Small intestine (tissue), 7 donors: Measurements from ENCODE around the gene MTRR. TPM values are rescaled to one million over a fixed set of nuclear protein-coding genes. Genes with fewer than 3 reads are reported as not detected.
"Not testable (repeated sequence)": the region's sequence is repeated elsewhere in the genome, so short reads cannot be mapped to it uniquely, and the experiment has no call there.

Experiments used
- DNase-seq, 2 donors: peaks; one replicate each; pipeline versions ENCODE4 v3.0.0 to v3.0.0-alpha.2; 2013
- FAIRE-seq: peaks from 2 replicates; lab custom pipeline; 2012; peaks lifted over from hg19 to GRCh38; lab: Jason Lieb, UNC
- H3K27ac ChIP-seq, 3 donors: one replicate each; pipeline ENCODE4 v1.5.1; 2013; ENCODE audit warnings: low read length in 2 of 3, mild to moderate bottlenecking in 2 of 3, control low read depth in 1 of 3, inconsistent platforms in 1 of 3, low read depth in 1 of 3, moderate library complexity in 1 of 3
- H3K27me3 ChIP-seq, 3 donors: one replicate each; pipeline ENCODE4 v1.6.1; 2013; ENCODE audit warnings: low read length in 3 of 3, inconsistent platforms in 1 of 3; ENCODE audit not compliant: control insufficient read depth in 3 of 3, insufficient read depth in 3 of 3
- H3K36me3 ChIP-seq, 3 donors: one replicate each; pipeline ENCODE4 v1.6.1; 2013; ENCODE audit warnings: low read length in 3 of 3, inconsistent platforms in 1 of 3, low read depth in 1 of 3, mild to moderate bottlenecking in 1 of 3, moderate library complexity in 1 of 3; ENCODE audit not compliant: control insufficient read depth in 3 of 3, insufficient read depth in 2 of 3
- H3K4me1 ChIP-seq, 3 donors: one replicate each; pipeline ENCODE4 v1.6.1; 2013; ENCODE audit warnings: low read length in 2 of 3, inconsistent platforms in 1 of 3, low read depth in 1 of 3, mild to moderate bottlenecking in 1 of 3, moderate library complexity in 1 of 3; ENCODE audit not compliant: control insufficient read depth in 3 of 3, insufficient read depth in 2 of 3
- H3K4me3 ChIP-seq, 3 donors: one replicate each; pipeline ENCODE4 v1.5.1; 2013; ENCODE audit warnings: low read length in 3 of 3, control low read depth in 1 of 3, inconsistent platforms in 1 of 3, low read depth in 1 of 3, mild to moderate bottlenecking in 1 of 3, moderate library complexity in 1 of 3
- H3K9me3 ChIP-seq, 2 donors: one replicate each; pipeline ENCODE4 v1.6.1; 2013; ENCODE audit warnings: low read depth in 1 of 2, low read length in 1 of 2; ENCODE audit not compliant: control insufficient read depth in 2 of 2, insufficient read depth in 1 of 2
- WGBS, 3 donors: extraction: QIAGEN DNeasy Blood & Tissue Kit; methylation state at CpG; one replicate each; pipeline ENCODE4 v1.1.7; 2013; 5-methylcytosine and 5-hydroxymethylcytosine counted together
- polyA plus RNA-seq, 4 donors: library from polyadenylated mRNA; stranded (reverse) in 3 of 4; unstranded in 1 of 4; fragments of 200-250 nt in 3 of 4; fragments of 120-200 nt in 1 of 4; gene quantifications; one replicate each; pipeline versions ENCODE4 v1.2.1 to v1.2.3, GENCODE V29; 2013
- donor health status: healthy with polysubstance abuse.
- donor health status: control.
- donor health status: control.
- donor health status: Bipolar disorder and iron deficiency.
- donor health status: healthy.

Gene MTRR
- polyA plus RNA-seq, 4 donors = 14.1 to 45.4 (median 19.1) TPM

DNA sequence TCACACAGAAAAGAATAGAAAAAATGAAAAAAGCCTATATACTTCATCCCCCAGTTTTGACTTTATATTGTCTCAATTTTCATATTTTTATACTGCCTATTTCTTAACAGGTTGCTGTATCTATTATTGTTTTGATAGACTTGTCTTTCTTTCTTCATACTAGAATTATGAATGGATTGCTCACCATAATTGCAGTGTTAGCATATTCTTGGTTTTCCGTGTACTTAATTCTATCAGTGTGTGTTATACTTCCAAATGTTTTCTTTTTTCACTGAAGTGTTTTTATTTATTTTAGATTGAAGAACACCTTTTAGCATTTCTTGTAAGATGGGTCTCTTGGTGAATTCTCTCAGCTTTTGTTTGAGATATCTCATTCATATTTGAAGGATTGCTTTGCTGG, 38.7 kb downstream of the MTRR start:
- DNase-seq = no peak
- Histone ChIP-seq H3K9me3 (peaks cover 0 to 15% of the 10 kb centered on the region in 2 donors), H3K27ac (no peak overlapping the region), H3K4me3 (no peak overlapping the region), H3K27me3 (no peaks in the 10 kb centered on the region), H3K36me3 (peaks cover 2 to 9% (median 7%) of the 10 kb centered on the region in 3 donors), H3K4me1 (no peaks in the 10 kb centered on the region)
- FAIRE-seq = no peak
- WGBS, 3 donors = 96 to 98% (median 98%) methylated on average over 1 of the region's 1 CpG

DNA sequence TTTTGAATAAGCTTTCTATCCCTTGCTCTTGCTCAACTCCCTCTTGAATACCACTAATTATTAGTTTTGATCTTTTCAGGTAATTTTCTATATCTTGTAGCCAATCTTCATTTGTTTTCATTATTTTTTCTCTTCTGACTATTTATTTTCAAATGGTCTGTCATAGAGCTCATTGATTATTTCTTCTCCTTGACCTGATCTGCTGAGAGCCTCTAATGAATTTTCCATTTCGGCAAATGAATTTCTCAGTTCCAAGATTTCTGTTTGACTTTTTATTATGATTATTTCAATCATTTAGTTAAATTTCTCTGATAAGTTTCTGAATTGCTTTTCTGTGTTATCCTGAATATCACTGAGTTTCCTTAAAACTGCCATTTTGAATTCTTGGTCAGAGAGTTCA, 39.4 kb downstream of the MTRR start:
- H3K4me3 ChIP-seq = no peak overlapping the region
- H3K9me3 ChIP-seq = peaks cover 0 to 15% of the 10 kb centered on the region in 2 donors
- 97 to 100% (median 100%) methylated on average over 1 of the region's 1 CpG for WGBS, 3 donors
- FAIRE-seq (no peak), DNase-seq (no peak)
- no peaks in the 10 kb centered on the region for H3K27me3 ChIP-seq
- peaks cover 2 to 9% (median 3%) of the 10 kb centered on the region in 3 donors for H3K36me3 ChIP-seq
- H3K27ac ChIP-seq = no peak overlapping the region
- no peaks in the 10 kb centered on the region for H3K4me1 ChIP-seq

DNA sequence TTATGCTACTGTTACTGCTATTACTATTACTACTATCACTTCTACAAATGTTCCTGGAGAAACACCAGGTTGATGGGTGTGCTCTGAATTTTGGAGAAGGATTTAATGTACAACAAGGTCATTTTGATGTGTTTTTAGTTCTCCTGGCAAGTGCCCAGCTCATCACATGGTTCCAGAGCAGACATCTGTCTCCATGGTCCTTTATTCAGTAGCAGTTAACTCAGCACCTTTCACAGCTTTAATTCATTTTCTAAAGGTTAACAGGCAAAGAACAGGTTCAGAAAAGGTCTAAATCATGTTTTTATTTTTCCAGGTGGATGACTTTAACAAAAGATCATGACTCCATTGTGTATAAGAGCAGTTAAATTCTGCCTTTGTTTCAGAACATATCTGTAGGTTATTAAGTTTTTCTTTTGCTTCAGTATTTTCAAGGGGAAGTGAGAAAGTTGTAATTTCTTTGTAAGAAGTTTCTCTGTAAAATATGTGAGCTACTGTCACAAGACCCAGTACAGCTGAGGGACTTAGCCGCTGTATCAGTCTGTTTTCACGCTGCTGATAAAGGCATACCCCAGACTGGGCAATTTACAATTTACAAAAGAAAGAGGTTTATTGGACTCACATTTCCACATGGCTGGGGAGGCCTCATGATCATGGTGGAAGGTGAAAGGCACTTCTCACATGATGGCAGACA, 41.9 kb downstream of the MTRR start:
- DNase-seq (no peak), FAIRE-seq (no peak)
- WGBS, 3 donors = 92 to 97% (median 97%) methylated on average over 2 of the region's 2 CpGs

DNA sequence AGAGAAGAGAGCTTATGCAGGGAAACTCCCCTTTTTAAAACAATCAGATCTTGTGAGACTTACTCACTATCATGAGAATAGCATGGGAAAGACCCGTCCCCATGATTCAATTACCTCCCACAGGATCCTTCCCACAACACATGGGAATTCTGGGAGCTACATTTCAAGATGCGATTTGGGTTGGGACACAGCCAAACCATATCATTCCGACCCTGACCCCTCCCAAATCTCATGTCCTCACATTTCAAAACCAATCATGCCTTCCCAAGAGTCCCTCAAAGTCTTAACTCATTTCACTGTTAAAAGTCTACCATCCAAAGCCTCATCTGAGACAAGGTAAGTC, 42.5 kb downstream of the MTRR start:
- not testable (repeated sequence) for H3K4me1 ChIP-seq, H3K36me3 ChIP-seq, H3K27ac ChIP-seq, H3K4me3 ChIP-seq, H3K27me3 ChIP-seq, DNase-seq, FAIRE-seq
- WGBS, 3 donors = 88 to 91% (median 91%) methylated on average over 3 of the region's 3 CpGs
- peaks cover 0 to 15% of the 10 kb centered on the region in 2 donors for H3K9me3 ChIP-seq

More for the DNA sequence above, 41.9 kb downstream of the MTRR start:
- Histone ChIP-seq H3K36me3 (peaks cover 0 to 9% (median 0%) of the 10 kb centered on the region in 3 donors), H3K9me3 (peaks cover 0 to 15% of the 10 kb centered on the region in 2 donors), H3K27ac (no peak overlapping the region), H3K4me3 (no peak overlapping the region), H3K27me3 (no peaks in the 10 kb centered on the region), H3K4me1 (no peaks in the 10 kb centered on the region)

DNA sequence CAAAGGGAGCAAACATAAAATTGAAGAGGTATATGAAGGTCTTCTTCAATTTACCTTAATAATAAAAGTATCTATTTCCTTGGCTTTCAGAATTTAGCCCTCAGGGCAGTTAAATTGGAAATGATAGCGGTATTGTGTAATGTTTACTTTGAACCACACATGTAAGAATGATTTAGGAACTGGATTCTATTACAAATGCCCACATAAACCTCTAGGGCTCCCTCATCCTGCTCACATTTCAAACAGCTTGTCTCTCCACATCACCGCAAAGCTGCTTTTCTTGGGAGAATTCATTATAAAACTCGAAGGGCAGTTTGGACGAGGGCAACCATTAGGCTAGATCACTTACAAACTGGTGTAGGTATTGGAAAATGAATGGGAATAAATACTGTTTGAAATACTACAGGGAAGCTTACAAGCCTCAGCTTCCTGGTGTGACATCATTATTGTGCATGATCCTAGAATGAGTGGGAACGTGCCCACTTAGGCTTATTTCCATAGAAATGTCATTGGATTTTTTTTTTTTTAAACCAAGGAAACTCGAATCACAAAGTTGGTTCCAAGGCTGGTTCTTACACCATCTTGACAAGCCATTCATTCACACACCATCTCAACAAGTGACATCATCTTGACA, 47.3 kb downstream of the MTRR start:
- H3K9me3 ChIP-seq = peaks cover 0 to 9% of the 10 kb centered on the region in 2 donors
- 81 to 85% (median 84%) methylated on average over 6 of the region's 6 CpGs for WGBS, 3 donors
- no peak overlapping the region for H3K4me3 ChIP-seq
- H3K27me3 ChIP-seq = no peaks in the 10 kb centered on the region
- H3K27ac ChIP-seq = no peak overlapping the region
- no peaks in the 10 kb centered on the region for H3K36me3 ChIP-seq
- no peak for DNase-seq
- no peak for FAIRE-seq
- no peaks in the 10 kb centered on the region for H3K4me1 ChIP-seq

DNA sequence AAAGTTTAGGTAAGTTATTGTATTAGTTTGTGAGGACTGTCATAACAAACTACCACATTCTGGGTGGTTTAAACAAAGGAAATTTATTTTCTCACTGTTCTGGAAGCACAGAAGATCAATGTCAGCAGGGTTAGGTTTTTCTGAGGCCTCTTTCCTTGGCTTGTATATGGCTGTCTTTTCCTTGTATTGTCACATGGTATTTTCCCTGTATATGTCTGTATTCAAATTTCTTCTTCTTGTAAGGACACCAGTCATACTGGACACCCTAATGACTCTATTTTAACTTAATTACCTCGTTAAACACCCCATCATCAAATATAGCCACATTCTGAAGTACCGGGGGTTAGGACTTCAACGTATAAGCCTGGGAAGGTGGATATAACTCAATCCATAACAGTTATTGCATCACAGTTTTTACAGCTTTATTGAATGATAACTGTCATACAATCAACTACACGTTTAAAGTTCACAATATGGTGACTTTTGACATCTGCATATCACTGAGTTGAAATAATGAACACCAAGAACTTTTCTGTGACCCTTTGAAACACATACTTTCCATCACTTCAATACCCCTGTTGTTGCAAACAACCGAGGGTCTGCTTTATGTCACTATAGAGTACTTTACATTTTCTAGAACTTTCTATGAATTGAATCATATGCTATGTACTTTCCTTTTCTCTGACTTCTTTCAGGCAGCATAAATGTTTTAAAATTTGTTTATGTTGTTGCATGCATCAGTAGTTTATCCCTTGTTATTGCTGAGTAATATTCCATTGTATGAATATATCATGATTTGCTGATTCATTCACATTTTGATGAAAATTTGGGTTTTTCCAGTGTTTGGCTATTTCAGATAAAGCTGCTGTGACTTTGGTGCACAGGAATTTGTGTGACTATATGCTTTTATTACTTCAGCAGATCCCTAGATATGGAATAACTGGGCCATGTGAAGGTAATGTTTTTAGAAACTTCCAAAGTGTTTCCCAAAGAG, 48.5 kb downstream of the MTRR start:
- DNase-seq (peak; percentile 20 to 58), FAIRE-seq (no peak)
- WGBS, 3 donors = 30 to 63% (median 43%) methylated on average over 5 of the region's 5 CpGs
- H3K4me3 ChIP-seq = no peak overlapping the region
- no peaks in the 10 kb centered on the region for H3K4me1 ChIP-seq
- peaks cover 0 to 2% of the 10 kb centered on the region in 2 donors for H3K9me3 ChIP-seq
- no peaks in the 10 kb centered on the region for H3K36me3 ChIP-seq
- H3K27me3 ChIP-seq = no peaks in the 10 kb centered on the region
- H3K27ac ChIP-seq = peak overlapping the region in 1 of 3 donors; percentile 31

DNA sequence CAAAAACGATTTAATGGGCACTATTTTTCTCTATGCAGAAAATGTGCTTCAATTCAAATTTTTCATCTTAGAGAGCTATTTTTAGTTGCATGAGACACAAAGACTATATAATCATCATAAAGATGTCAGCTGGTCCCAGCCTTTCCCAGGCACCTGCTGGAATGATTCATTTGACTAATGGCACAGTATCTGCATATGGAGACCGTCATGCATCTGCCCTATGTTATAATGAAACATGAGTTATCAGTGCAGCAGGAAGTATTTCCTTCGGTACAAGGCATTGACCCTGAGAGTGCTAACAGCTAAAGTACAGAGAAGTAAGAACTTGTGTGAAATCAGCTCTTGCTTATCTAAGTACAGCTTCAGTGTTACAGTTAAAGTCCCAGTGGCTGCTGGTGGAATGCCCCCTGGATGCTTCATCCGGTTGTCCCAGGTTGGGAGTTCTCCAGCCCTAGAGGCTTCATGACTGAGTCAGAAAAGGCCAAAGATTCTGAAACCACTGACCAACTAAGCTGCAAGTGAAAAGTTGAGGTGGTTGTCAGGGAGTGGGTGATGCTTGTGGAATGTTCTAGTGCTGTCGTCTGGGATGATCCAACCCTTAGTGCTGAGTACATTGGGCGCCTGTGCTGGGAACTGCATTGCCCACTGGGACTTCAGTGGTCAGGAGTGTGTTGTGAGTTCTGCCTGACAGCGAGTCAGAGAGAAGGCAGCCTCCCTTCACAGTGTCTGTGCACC, 57.2 kb downstream of the MTRR start:
- no peaks in the 10 kb centered on the region for H3K36me3 ChIP-seq
- no peaks in the 10 kb centered on the region for H3K9me3 ChIP-seq
- WGBS, 3 donors = 52 to 60% (median 58%) methylated on average over 7 of the region's 7 CpGs
- H3K4me3 ChIP-seq = no peak overlapping the region
- H3K27me3 ChIP-seq = no peaks in the 10 kb centered on the region
- peak overlapping the region in 1 of 3 donors; percentile 15 for H3K27ac ChIP-seq
- H3K4me1 ChIP-seq = peaks cover 0 to 7% (median 0%) of the 10 kb centered on the region in 3 donors
- FAIRE-seq (no peak), DNase-seq (peak; percentile 29 to 44)
